Testis (tissue), 3 donors: Measurements from ENCODE around the gene TAF7. TPM values are rescaled to one million over a fixed set of nuclear protein-coding genes. Genes with fewer than 3 reads are reported as not detected.
"Not testable (repeated sequence)": the region's sequence is repeated elsewhere in the genome, so short reads cannot be mapped to it uniquely, and the experiment has no call there.

Source experiments
- DNase-seq: peaks from one replicate; pipeline ENCODE4 v3.0.0-alpha.2; 2019
- H3K27ac ChIP-seq, 2 donors: fragments of 200-600 bp; sonication (generic); one replicate each; pipeline ENCODE4 v1.5.1; 2019
- H3K27me3 ChIP-seq: fragments of 200-600 bp; sonication (generic); one replicate; pipeline ENCODE4 v1.5.1; 2019
- H3K36me3 ChIP-seq: fragments of 200-600 bp; sonication (generic); one replicate; pipeline ENCODE4 v1.5.1; 2017; ENCODE audit warnings: low read depth; ENCODE audit errors: missing control alignments
- H3K4me1 ChIP-seq: fragments of 200-600 bp; sonication (generic); one replicate; pipeline ENCODE4 v1.5.1; 2019
- H3K4me3 ChIP-seq, 2 donors: fragments of 200-600 bp; sonication (generic); one replicate each; pipeline ENCODE4 v1.5.1; 2017 to 2019
- H3K9me3 ChIP-seq: fragments of 200-600 bp; sonication (generic); one replicate; pipeline ENCODE4 v1.5.1; 2017
- POLR2A ChIP-seq: fragments of 450-650 bp; IDR thresholded peaks from one replicate; pipeline ENCODE4 v1.6.1; 2017; ENCODE audit warnings: antibody characterized with exemption, mild to moderate bottlenecking, moderate library complexity
- WGBS, 2 donors: methylation state at CpG; one replicate each; pipeline ENCODE4 v1.1.5; 2018; 5-methylcytosine and 5-hydroxymethylcytosine counted together
- intact Hi-C: fragments of 100-400 bp; cut with DNase I; formaldehyde crosslinking; loops from one replicate; pipeline ENCODE4 v1.15.1; 2023; ENCODE audit warnings: low total_unique reads
- polyA plus RNA-seq: library from polyadenylated mRNA; stranded (reverse); fragments of 350-450 nt; fragmentation: Illumina TruSeq; extraction: RNeasy Lipid Tissue Mini Kit (QIAGEN cat#74804); gene quantifications from one replicate; pipeline ENCODE4 v1.2.3, GENCODE V29; 2014; ENCODE audit warnings: low read depth, low replicate concordance; ENCODE audit not compliant: insufficient read depth
- total RNA-seq, 2 donors: library from RNA; depleted of rRNA; stranded (reverse); fragments of >200 nt; gene quantifications; one replicate each; pipeline ENCODE4 v1.2.3, GENCODE V29; 2016
- TF ChIP-seq, protein P1 (sequence below), 3 experiments: fragments of 450-650 bp in 2 of 3; fragments of 200-600 bp in 1 of 3; sonication (generic) in 1 of 3; IDR thresholded peaks; one replicate each; pipeline ENCODE4 v1.5.1; 2016 to 2019; ENCODE audit warnings: antibody characterized with exemption in 3 of 3, mild to moderate bottlenecking in 2 of 3, moderate library complexity in 1 of 3

Gene TAF7
- total and polyA plus RNA-seq, 3 donors from 2014 or later, result 112 to 137 (median 131) TPM

DNA sequence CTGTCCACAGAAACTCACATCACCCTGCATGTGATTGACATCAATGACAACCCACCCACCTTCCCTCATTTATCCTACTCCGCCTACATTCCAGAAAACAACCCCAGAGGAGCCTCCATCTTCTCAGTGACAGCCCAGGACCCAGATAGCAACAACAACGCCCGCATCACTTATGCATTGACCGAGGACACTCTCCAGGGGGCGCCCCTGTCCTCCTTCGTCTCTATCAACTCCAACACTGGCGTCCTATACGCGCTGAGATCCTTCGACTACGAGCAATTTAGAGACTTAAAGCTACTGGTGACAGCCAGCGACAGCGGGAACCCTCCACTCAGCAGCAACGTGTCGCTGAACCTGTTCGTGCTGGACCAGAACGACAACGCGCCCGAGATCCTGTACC lies 24.7 kb upstream of the TAF7 start:
- no peak for DNase-seq
- WGBS, 2 donors, result 31 to 35% methylated on average over 15 to 20 of the region's 20 CpGs
- Histone ChIP-seq H3K4me3 (no peak overlapping the region), H3K9me3 (no peaks in the 10 kb centered on the region), H3K27me3 (no peaks in the 10 kb centered on the region), H3K27ac (no peak overlapping the region), H3K4me1 (no peaks in the 10 kb centered on the region), H3K36me3 (no peaks in the 10 kb centered on the region)
- intact Hi-C loops, result no loop called here
- no peak for TF ChIP-seq POLR2A
- TF ChIP-seq, protein P1, sequence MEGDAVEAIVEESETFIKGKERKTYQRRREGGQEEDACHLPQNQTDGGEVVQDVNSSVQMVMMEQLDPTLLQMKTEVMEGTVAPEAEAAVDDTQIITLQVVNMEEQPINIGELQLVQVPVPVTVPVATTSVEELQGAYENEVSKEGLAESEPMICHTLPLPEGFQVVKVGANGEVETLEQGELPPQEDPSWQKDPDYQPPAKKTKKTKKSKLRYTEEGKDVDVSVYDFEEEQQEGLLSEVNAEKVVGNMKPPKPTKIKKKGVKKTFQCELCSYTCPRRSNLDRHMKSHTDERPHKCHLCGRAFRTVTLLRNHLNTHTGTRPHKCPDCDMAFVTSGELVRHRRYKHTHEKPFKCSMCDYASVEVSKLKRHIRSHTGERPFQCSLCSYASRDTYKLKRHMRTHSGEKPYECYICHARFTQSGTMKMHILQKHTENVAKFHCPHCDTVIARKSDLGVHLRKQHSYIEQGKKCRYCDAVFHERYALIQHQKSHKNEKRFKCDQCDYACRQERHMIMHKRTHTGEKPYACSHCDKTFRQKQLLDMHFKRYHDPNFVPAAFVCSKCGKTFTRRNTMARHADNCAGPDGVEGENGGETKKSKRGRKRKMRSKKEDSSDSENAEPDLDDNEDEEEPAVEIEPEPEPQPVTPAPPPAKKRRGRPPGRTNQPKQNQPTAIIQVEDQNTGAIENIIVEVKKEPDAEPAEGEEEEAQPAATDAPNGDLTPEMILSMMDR (IDR thresholded peaks at IDR 0.05), result no peak

DNA sequence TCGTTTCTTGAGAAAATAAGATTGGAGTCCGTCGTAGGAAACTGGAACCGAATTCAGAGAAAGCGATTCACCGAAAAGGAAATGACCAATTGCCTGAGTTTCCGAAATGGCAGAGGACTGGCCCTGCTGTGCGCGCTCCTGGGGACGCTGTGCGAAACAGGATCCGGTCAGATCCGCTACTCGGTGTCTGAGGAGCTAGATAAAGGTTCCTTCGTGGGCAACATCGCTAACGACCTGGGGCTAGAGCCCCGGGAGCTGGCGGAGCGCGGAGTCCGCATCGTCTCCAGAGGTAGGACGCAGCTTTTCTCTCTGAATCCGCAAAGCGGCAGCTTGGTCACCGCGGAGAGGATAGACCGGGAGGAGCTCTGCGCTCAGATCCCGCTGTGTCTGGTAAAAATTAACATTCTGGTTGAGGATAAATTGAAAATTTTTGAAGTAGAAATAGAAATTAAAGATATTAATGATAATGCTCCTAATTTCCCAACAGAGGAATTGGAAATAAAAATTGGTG lies 23.4 kb upstream of the TAF7 start:
- TF ChIP-seq POLR2A, result no peak
- TF ChIP-seq, protein P1 (IDR thresholded peaks at IDR 0.05), result peak in 1 of 3 experiments; percentile 0
- DNase-seq, result no peak
- H3K4me1 ChIP-seq, result no peaks in the 10 kb centered on the region
- H3K4me3 ChIP-seq, result peak overlapping the region; percentile 21 to 46
- H3K27me3 ChIP-seq, result no peaks in the 10 kb centered on the region
- intact Hi-C loops, result no loop called here
- H3K36me3 ChIP-seq, result no peaks in the 10 kb centered on the region
- H3K27ac ChIP-seq, result no peak overlapping the region
- WGBS, 2 donors, result 14 to 22% methylated on average over 31 of the region's 31 CpGs
- H3K9me3 ChIP-seq, result no peaks in the 10 kb centered on the region

DNA sequence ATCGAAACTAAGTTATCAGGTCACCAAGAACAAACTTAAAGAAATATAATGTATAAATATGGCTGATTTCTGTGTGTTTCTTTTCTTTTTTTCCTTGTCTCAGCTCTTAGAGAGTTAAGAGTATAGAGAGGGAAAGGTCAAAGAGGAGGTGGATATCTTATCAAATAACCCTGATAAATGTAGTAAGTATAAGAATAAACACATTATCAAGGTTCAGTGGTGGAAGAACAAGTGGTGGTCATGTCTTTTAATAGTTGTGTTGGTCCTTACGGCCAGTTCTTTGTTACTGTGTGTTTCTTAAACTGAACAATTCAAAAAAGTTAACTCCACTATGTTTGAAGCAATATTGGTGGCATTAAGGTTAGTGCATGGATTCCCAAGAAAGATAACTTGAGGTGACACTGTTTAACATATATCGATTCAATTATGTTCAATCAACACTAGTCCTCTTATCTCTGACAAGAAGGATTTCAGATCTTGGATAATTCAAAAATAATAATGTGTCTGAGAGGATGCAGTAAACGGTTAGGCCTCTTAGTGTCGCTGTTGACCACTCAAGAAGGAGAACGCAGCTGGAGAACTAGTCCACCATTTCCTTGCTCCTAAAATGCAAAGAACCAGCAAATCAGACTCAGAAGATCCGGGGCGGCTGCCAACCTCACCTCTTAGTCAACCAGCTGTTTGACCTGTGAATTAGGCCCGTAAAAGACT lies 22.8 kb upstream of the TAF7 start, which contains the start of gene PCDHGA3:
Gene PCDHGA3, plus strand, starts transcription at position 588 of the 711 bp plus-strand sequence. CDS start 205 bp downstream, outside the sequence.
- H3K4me3 ChIP-seq, result peak within 1 kb of the TSS; percentile 21 to 46
- peak; percentile 69 for DNase-seq
- 18 to 20% methylated on average over 9 of the region's 9 CpGs for WGBS, 2 donors
- no peaks in the 10 kb centered on the region for H3K4me1 ChIP-seq
- H3K27ac ChIP-seq, result no peak within 1 kb of the TSS
- TF ChIP-seq, protein P1 (IDR thresholded peaks at IDR 0.05), result peak; percentile 24 to 56 (median 49)
- no peak for TF ChIP-seq POLR2A
- intact Hi-C loops, result no loop called here
- no peaks in the 10 kb centered on the region for H3K27me3 ChIP-seq
- H3K9me3 ChIP-seq, result no peaks in the 10 kb centered on the region
- H3K36me3 ChIP-seq, result no peaks in the 10 kb centered on the region

DNA sequence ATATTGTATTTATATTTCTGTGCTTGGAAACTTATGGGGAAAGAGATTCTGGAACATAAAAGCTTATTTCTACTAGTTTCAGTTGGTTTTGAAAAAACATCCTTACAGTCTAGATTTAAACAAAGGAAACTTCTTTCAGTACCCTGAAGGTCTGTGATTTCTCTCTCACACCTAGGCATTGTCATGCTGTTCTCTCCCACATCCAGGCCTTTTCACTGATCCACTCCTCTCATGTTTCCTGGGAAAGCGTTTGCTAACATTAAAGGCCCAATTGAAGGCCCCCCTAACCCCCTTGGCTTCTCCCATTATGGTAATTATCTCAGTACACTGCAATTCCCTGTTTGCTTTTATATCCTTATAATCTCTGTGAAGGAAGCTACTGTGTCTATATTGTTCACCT lies 22.2 kb upstream of the TAF7 start:
- no peak overlapping the region for H3K4me3 ChIP-seq
- no peaks in the 10 kb centered on the region for H3K36me3 ChIP-seq
- H3K9me3 ChIP-seq, result no peaks in the 10 kb centered on the region
- H3K27ac ChIP-seq, result no peak overlapping the region
- no peaks in the 10 kb centered on the region for H3K27me3 ChIP-seq
- TF ChIP-seq, protein P1 (IDR thresholded peaks at IDR 0.05), result no peak
- TF ChIP-seq POLR2A, result no peak
- 18 to 19% methylated on average over 1 of the region's 1 CpG for WGBS, 2 donors
- no peak for DNase-seq
- no peaks in the 10 kb centered on the region for H3K4me1 ChIP-seq
- intact Hi-C loops, result no loop called here

DNA sequence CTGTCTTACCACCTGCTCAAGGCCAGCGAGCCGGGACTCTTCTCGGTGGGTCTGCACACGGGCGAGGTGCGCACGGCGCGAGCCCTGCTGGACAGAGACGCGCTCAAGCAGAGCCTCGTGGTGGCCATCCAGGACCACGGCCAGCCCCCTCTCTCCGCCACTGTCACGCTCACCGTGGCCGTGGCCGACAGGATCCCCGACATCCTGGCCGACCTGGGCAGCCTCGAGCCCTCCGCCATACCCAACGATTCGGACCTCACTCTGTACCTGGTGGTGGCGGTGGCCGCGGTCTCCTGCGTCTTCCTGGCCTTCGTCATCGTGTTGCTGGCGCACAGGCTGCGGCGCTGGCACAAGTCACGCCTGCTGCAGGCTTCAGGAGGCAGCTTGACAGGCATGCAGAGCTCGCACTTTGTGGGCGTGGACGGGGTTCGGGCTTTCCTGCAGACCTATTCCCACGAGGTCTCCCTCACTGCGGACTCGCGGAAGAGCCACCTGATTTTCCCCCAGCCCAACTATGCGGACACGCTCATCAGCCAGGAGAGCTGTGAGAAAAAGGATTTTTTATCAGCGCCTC lies 20.3 kb upstream of the TAF7 start:
- WGBS, 2 donors, result 38 to 43% methylated on average over 11 to 27 of the region's 45 CpGs
- H3K4me3 ChIP-seq, H3K4me1 ChIP-seq, H3K9me3 ChIP-seq, DNase-seq, H3K36me3 ChIP-seq, H3K27ac ChIP-seq, intact Hi-C loops, H3K27me3 ChIP-seq: not testable (repeated sequence)
